GM12878 (cell line): ENCODE measurements around the gene ETV6. TPM values are rescaled to one million over a fixed set of nuclear protein-coding genes. Genes with fewer than 3 reads are reported as not detected.

ENCODE experiments used
- CREB1 ChIP-seq: IDR thresholded peaks from 2 replicates; pipeline ENCODE4 v1.6.1; 2012; ENCODE audit warnings: low read depth, mild to moderate bottlenecking, inconsistent platforms
- CUX1 ChIP-seq: IDR thresholded peaks from 2 replicates; pipeline ENCODE4 v1.6.1; 2012; ENCODE audit warnings: improper control_type of control experiment, low read depth, low read length; ENCODE audit not compliant: insufficient replicate concordance
- EED ChIP-seq: sonication (generic); IDR thresholded peaks from 2 replicates; pipeline ENCODE4 v1.6.1; 2016; ENCODE audit warnings: antibody characterized with exemption, low read depth
- HDAC2 ChIP-seq: fragments of 200-600 bp; sonication (generic); IDR thresholded peaks from 2 replicates; pipeline ENCODE4 v1.6.1; 2017
- MEF2B ChIP-seq: fragments of 450-650 bp; IDR thresholded peaks from 2 replicates; pipeline ENCODE4 v1.6.1; 2018; ENCODE audit warnings: mild to moderate bottlenecking, moderate library complexity; ENCODE audit not compliant: partially characterized antibody, poor library complexity, severe bottlenecking
- MLLT1 ChIP-seq: fragments of 450-650 bp; IDR thresholded peaks from 2 replicates; pipeline ENCODE4 v1.6.1; 2016; ENCODE audit warnings: mild to moderate bottlenecking
- MTA2 ChIP-seq: fragments of 450-650 bp; IDR thresholded peaks from 2 replicates; pipeline ENCODE4 v1.6.1; 2016; ENCODE audit warnings: low read depth, mild to moderate bottlenecking, moderate library complexity
- MTA3 ChIP-seq: IDR thresholded peaks from 2 replicates; pipeline ENCODE4 v1.6.1; 2012; ENCODE audit warnings: low read length, inconsistent platforms, borderline replicate concordance
- NBN ChIP-seq: fragments of 450-650 bp; IDR thresholded peaks from 2 replicates; pipeline ENCODE4 v1.6.1; 2016
- NR2F1 ChIP-seq: fragments of 450-650 bp; conservative IDR thresholded peaks from 2 replicates; pipeline ENCODE4 v1.6.1; 2017; ENCODE audit warnings: mild to moderate bottlenecking
- RFX5 ChIP-seq: IDR thresholded peaks from 2 replicates; pipeline ENCODE4 v1.6.1; 2011; ENCODE audit warnings: low read depth, low read length, improper control_type of control experiment
- USF1 ChIP-seq: IDR thresholded peaks from 2 replicates; pipeline ENCODE4 v1.6.1; 2011; ENCODE audit warnings: borderline replicate concordance, low read depth, mild to moderate bottlenecking, moderate library complexity, mixed read lengths, low read length; ENCODE audit not compliant: insufficient read depth; ENCODE audit errors: extremely low read length
- polyA plus RNA-seq, 11 experiments: library from polyadenylated mRNA; depleted of rRNA in 4 of 11; unstranded in 6 of 11; stranded (reverse) in 5 of 11; fragments of >200 nt; fragmentation: Nextera tagmentation in 4 of 11; fragmentation: Illumina TruSeq in 1 of 11; extraction: Ambion mirVana in 4 of 11; extraction: Trizol in 1 of 11; gene quantifications; 1 replicate in 1 of 11; 2 replicates in 10 of 11; pipeline versions ENCODE4 v1.2.1 to v1.2.3, GENCODE V29; 2011 to 2016; ENCODE audit warnings: inconsistent platforms in 2 of 11, missing spikeins in 2 of 11, low read depth in 1 of 11
- total RNA-seq, 4 experiments: library from RNA; depleted of rRNA in 3 of 4; stranded (reverse); fragments of >200 nt in 3 of 4; fragmentation: Illumina TruSeq in 1 of 4; extraction: Trizol in 1 of 4; gene quantifications; 2 replicates each; pipeline versions ENCODE4 v1.2.1 to v1.2.3, GENCODE V29; 2013 to 2021
- TF ChIP-seq, protein P1 (sequence below): fragments of 450-650 bp; IDR thresholded peaks from 2 replicates; pipeline ENCODE4 v1.6.1; 2018; ENCODE audit warnings: borderline replicate concordance, mild to moderate bottlenecking; ENCODE audit not compliant: partially characterized antibody
- TF ChIP-seq, protein P2 (sequence below): IDR thresholded peaks from 2 replicates; pipeline ENCODE4 v1.6.1; 2012; ENCODE audit warnings: low read depth, low read length, improper control_type of control experiment

The ETV6 gene
- total and polyA plus RNA-seq, 10 of the 15 experiments (the other 5 are each of a cell fraction or from before 2014, with no cell fraction given) = 6.6 to 74.8 (median 24.6) TPM

DNA sequence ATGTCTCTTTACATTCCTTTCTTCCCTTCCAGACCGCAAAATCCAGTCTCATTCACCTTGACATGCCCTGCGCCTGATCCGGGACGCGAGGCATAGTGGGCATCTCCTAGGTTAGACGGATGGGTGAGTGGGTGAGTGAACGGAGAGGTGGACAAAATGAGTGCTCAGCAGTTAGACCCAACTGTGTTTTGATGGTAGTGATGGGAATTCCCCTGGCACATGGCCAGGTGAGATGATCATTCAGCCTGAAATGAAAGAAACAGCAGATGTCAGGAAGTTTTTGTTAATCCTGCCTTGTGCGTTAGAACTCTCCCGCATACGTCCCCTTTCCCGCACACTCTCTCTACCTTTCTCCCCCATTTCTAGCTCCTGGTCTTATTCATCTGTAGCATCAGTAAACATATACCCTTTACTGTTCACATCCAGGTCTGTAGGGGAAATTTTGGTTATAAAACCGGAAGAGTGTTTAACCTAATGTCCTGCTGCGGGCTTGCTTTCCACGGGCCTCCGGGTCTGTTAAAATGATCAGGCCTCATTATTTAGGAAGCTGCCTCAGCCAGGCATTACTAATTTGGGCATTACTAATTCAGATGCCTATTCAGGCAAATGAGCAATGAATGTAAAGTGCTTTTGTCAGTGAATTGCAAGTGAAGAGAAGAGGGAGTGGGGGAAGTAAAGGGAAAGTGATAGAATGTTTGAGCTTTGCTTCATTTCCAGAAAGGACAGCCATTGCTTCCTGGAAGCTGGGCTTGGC, 172.8 kb downstream of the ETV6 start (continued):
- TF ChIP-seq, protein P1, sequence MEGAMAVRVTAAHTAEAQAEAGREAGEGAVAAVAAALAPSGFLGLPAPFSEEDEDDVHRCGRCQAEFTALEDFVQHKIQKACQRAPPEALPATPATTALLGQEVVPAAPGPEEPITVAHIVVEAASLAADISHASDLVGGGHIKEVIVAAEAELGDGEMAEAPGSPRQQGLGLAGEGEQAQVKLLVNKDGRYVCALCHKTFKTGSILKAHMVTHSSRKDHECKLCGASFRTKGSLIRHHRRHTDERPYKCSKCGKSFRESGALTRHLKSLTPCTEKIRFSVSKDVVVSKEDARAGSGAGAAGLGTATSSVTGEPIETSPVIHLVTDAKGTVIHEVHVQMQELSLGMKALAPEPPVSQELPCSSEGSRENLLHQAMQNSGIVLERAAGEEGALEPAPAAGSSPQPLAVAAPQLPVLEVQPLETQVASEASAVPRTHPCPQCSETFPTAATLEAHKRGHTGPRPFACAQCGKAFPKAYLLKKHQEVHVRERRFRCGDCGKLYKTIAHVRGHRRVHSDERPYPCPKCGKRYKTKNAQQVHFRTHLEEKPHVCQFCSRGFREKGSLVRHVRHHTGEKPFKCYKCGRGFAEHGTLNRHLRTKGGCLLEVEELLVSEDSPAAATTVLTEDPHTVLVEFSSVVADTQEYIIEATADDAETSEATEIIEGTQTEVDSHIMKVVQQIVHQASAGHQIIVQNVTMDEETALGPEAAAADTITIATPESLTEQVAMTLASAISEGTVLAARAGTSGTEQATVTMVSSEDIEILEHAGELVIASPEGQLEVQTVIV = no peak
- TF ChIP-seq, protein P2, sequence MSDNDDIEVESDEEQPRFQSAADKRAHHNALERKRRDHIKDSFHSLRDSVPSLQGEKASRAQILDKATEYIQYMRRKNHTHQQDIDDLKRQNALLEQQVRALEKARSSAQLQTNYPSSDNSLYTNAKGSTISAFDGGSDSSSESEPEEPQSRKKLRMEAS = no peak
- TF ChIP-seq NBN (peak; percentile 64; the same call in 1 of the 2 replicates), MTA3 (peak; percentile 57; the same call in 1 of the 2 replicates), RFX5 (no peak), CUX1 (peak; percentile 43), EED (peak; percentile 79), HDAC2 (no peak), MLLT1 (0 out of 2 replicates have a peak, but pooled peaks have one; percentile 14), NR2F1 (peak; percentile 15; the same call in 1 of the 2 replicates), MTA2 (peak; percentile 61), CREB1 (no peak), USF1 (no peak), MEF2B (peak; percentile 18)
